Mammary epithelial cell (primary cell): ENCODE data around the gene WDTC1.

ENCODE experiments used
- EZH2 ChIP-seq: IDR thresholded peaks from 2 replicates; pipeline ENCODE4 v1.6.1; 2012; ENCODE audit warnings: low read length, inconsistent platforms, borderline replicate concordance
- TF ChIP-seq, protein P1 (sequence below), 2 donors: IDR thresholded peaks in 1 of 2; conservative IDR thresholded peaks in 1 of 2; 2 replicates each; pipeline ENCODE4 v1.5.1; 2011 to 2012; ENCODE audit warnings: inconsistent platforms in 2 of 2, low read length in 2 of 2, mild to moderate bottlenecking in 2 of 2, control low read depth in 1 of 2, low read depth in 1 of 2; ENCODE audit not compliant: insufficient read depth in 1 of 2; ENCODE audit errors: extremely low read depth in 1 of 2

DNA sequence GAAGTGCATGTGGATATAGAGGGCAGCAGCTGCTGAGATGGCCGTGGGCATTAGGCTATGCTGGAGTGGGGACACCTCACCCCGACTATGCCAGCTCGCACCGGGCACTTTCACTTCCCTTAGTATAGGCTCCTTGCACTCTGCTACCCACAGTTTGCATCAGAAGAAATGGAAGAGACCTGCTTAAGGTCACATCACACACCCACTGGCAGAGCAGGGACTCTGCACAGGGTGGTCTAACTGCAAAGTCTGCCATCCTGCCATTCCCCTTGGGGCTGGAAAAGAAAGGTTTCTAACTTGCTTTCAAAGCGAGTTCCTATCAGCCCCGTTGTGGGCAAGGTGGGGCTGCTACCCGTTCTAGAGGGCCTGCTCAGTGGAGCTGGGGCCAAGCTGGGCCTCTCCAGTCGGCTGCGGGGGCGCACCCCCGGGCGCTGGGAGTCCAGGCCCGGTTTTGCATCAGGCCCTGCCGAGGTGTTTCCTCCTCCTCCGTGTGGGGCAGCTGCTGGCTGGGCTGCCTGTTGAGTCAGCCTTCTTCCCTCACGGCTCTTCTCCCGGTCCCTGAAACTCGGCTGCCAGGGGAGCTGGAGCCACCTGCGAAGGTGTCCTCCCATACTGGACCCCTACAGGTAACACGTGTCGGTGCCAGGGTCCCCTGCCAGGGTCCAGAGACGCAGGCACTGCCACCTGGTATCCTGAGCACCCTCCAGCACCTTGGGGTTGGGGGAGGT lies 107.3 kb downstream of the WDTC1 start, which contains the start of gene SYTL1:
- TF ChIP-seq, protein P1, sequence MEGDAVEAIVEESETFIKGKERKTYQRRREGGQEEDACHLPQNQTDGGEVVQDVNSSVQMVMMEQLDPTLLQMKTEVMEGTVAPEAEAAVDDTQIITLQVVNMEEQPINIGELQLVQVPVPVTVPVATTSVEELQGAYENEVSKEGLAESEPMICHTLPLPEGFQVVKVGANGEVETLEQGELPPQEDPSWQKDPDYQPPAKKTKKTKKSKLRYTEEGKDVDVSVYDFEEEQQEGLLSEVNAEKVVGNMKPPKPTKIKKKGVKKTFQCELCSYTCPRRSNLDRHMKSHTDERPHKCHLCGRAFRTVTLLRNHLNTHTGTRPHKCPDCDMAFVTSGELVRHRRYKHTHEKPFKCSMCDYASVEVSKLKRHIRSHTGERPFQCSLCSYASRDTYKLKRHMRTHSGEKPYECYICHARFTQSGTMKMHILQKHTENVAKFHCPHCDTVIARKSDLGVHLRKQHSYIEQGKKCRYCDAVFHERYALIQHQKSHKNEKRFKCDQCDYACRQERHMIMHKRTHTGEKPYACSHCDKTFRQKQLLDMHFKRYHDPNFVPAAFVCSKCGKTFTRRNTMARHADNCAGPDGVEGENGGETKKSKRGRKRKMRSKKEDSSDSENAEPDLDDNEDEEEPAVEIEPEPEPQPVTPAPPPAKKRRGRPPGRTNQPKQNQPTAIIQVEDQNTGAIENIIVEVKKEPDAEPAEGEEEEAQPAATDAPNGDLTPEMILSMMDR (conservative IDR thresholded peaks at IDR 0.05 in 1 of 2, IDR thresholded peaks at IDR 0.05 in 1 of 2; ENCODE audit: extremely low read depth in 1 of 2, insufficient read depth in 1 of 2, low read depth in 1 of 2, low read length in 2 of 2), result no peak
- no peak for TF ChIP-seq EZH2
